SU-DHL-6 (cell line): ENCODE measurements around the gene OXNAD1.

Experiments used
- H2AFZ ChIP-seq: fragments of 200-600 bp; sonication (generic); 2 replicates; pipeline ENCODE4 v1.6.1; 2014; ENCODE audit warnings: low read depth, mild to moderate bottlenecking, moderate library complexity, mixed read lengths, antibody characterized with exemption, low read length; ENCODE audit not compliant: severe bottlenecking
- H3F3A ChIP-seq: fragments of 200-600 bp; shearing (Covaris generic); 2 replicates; pipeline ENCODE4 v1.6.0; 2016; ENCODE audit warnings: antibody characterized with exemption, mild to moderate bottlenecking; ENCODE audit not compliant: insufficient read depth
- H3K27ac ChIP-seq: fragments of 200-600 bp; sonication (generic); 2 replicates; pipeline ENCODE4 v1.5.1; 2016; ENCODE audit warnings: low read depth, mild to moderate bottlenecking, low read length, moderate library complexity, mixed read lengths
- H3K27me3 ChIP-seq: fragments of 200-600 bp; sonication (generic), shearing (Covaris generic); 2 replicates; pipeline ENCODE4 v1.6.0; 2014; ENCODE audit warnings: mild to moderate bottlenecking, low read length
- H3K36me3 ChIP-seq: fragments of 200-600 bp; sonication (generic); 2 replicates; pipeline ENCODE4 v1.6.1; 2014; ENCODE audit warnings: mild to moderate bottlenecking, low read length, mixed read lengths
- H3K4me2 ChIP-seq: fragments of 300-600, 200-600 bp; shearing (Covaris generic), sonication (generic); 2 replicates; pipeline ENCODE4 v1.6.0; 2014; ENCODE audit warnings: low read length, low read depth, mild to moderate bottlenecking; ENCODE audit not compliant: poor library complexity, severe bottlenecking
- H3K4me3 ChIP-seq: fragments of 200-600 bp; sonication (generic); 2 replicates; pipeline ENCODE4 v1.5.1; 2014; ENCODE audit warnings: antibody characterized with exemption, low read length, mild to moderate bottlenecking, mixed read lengths; ENCODE audit not compliant: insufficient read depth, poor library complexity, severe bottlenecking
- H3K79me2 ChIP-seq: fragments of 200-600 bp; sonication (generic); 2 replicates; pipeline ENCODE4 v1.6.1; 2014; ENCODE audit warnings: mild to moderate bottlenecking, low read length, moderate library complexity; ENCODE audit not compliant: insufficient read depth
- H3K9ac ChIP-seq: fragments of 200-600 bp; sonication (generic); 2 replicates; pipeline ENCODE4 v1.7.0; 2014; ENCODE audit warnings: mild to moderate bottlenecking, low read length
- H3K9me2 ChIP-seq: fragments of 200-600 bp; sonication (generic); replicated peaks from 2 replicates; pipeline ENCODE4 v1.6.1; 2014; ENCODE audit warnings: low read length; ENCODE audit not compliant: insufficient read depth
- H3K9me3 ChIP-seq: fragments of 200-600 bp; sonication (generic); 2 replicates; pipeline ENCODE4 v1.6.1; 2014; ENCODE audit warnings: low read length, mixed read lengths; ENCODE audit not compliant: insufficient read depth
- H4K20me1 ChIP-seq: fragments of 200-600 bp; sonication (generic); 2 replicates; pipeline ENCODE4 v1.6.1; 2014; ENCODE audit warnings: low read depth, mild to moderate bottlenecking, antibody characterized with exemption, low read length, moderate library complexity, mixed read lengths
- EZH2phosphoT487 ChIP-seq: fragments of 200-600 bp; sonication (generic), shearing (Covaris generic); conservative IDR thresholded peaks from 2 replicates; pipeline ENCODE4 v1.6.1; 2018; ENCODE audit warnings: mild to moderate bottlenecking, antibody characterized with exemption, low read length, moderate library complexity, mixed read lengths
- TF ChIP-seq, protein P1 (sequence below): fragments of 200-600 bp; sonication (generic); IDR thresholded peaks from one replicate; pipeline ENCODE4 v1.5.1; 2017; ENCODE audit warnings: antibody characterized with exemption, mild to moderate bottlenecking, low read length, moderate library complexity; ENCODE audit not compliant: insufficient read depth, poor library complexity, severe bottlenecking

OXNAD1 gene

DNA sequence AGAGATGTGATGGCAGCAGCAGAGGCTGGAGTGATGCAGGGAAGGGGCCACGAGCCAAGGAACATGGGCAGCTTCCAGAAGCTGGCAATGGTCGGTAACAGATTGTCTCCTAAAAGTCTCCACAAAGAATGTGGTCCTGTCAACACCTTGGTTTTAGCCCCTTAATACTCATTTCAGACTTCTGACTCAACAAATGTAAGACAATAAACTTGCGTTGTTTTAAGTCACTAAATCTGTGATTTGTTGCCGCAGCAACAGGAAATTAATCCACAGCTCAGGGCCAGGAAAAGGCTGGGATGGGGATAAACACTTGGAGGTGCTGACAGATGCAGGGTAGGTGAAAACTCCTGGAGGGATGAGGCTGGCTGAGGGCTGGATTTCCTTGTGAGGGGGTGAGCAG, 69.9 kb downstream of the OXNAD1 start:
- H3K36me3 ChIP-seq: peaks cover 46% of the 10 kb centered on the region
- no peaks in the 10 kb centered on the region for H3K9me2 ChIP-seq
- H3K27ac ChIP-seq: no peak overlapping the region
- H3K9ac ChIP-seq: no peak overlapping the region
- H3K9me3 ChIP-seq: no peaks in the 10 kb centered on the region
- no peak overlapping the region for H3K4me2 ChIP-seq
- H3K27me3 ChIP-seq: no peaks in the 10 kb centered on the region
- no peaks in the 10 kb centered on the region; the same call in 1 of the 2 replicates for H4K20me1 ChIP-seq
- TF ChIP-seq, protein P1, sequence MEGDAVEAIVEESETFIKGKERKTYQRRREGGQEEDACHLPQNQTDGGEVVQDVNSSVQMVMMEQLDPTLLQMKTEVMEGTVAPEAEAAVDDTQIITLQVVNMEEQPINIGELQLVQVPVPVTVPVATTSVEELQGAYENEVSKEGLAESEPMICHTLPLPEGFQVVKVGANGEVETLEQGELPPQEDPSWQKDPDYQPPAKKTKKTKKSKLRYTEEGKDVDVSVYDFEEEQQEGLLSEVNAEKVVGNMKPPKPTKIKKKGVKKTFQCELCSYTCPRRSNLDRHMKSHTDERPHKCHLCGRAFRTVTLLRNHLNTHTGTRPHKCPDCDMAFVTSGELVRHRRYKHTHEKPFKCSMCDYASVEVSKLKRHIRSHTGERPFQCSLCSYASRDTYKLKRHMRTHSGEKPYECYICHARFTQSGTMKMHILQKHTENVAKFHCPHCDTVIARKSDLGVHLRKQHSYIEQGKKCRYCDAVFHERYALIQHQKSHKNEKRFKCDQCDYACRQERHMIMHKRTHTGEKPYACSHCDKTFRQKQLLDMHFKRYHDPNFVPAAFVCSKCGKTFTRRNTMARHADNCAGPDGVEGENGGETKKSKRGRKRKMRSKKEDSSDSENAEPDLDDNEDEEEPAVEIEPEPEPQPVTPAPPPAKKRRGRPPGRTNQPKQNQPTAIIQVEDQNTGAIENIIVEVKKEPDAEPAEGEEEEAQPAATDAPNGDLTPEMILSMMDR: no peak
- no peak for TF ChIP-seq EZH2phosphoT487
- no peak overlapping the region for H3K4me3 ChIP-seq
- no peaks in the 10 kb centered on the region for H3F3A ChIP-seq
- H2AFZ ChIP-seq: no peak overlapping the region
- peaks cover 72% of the 10 kb centered on the region for H3K79me2 ChIP-seq

DNA sequence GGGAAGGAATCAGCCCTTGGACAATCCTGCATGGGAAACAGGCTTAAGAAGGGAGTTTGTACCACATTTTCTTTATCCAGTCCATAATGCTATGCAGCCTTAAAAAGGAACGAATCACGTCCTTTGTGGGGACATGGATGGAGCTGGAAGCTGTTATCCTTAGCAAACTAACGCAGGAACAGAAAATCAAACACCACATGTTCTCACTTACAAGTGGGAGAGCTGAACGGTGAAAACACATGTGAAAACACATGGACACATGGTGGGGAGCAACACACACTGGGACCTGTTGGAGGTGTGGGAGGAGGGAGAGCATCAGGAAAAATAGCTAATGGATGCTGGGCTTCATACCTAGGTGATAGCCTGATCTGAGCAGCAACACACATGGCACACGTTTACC, 70.3 kb downstream of the OXNAD1 start:
- H3K4me3 ChIP-seq: no peak overlapping the region
- H3F3A ChIP-seq: no peaks in the 10 kb centered on the region
- no peaks in the 10 kb centered on the region for H3K9me2 ChIP-seq
- peaks cover 46% of the 10 kb centered on the region for H3K36me3 ChIP-seq
- H3K79me2 ChIP-seq: peaks cover 75% of the 10 kb centered on the region
- no peaks in the 10 kb centered on the region; the same call in 1 of the 2 replicates for H4K20me1 ChIP-seq
- H3K4me2 ChIP-seq: no peak overlapping the region
- H2AFZ ChIP-seq: no peak overlapping the region
- H3K27ac ChIP-seq: no peak overlapping the region
- TF ChIP-seq EZH2phosphoT487: no peak
- TF ChIP-seq, protein P1: no peak
- no peaks in the 10 kb centered on the region for H3K9me3 ChIP-seq
- no peak overlapping the region for H3K9ac ChIP-seq
- H3K27me3 ChIP-seq: no peaks in the 10 kb centered on the region

DNA sequence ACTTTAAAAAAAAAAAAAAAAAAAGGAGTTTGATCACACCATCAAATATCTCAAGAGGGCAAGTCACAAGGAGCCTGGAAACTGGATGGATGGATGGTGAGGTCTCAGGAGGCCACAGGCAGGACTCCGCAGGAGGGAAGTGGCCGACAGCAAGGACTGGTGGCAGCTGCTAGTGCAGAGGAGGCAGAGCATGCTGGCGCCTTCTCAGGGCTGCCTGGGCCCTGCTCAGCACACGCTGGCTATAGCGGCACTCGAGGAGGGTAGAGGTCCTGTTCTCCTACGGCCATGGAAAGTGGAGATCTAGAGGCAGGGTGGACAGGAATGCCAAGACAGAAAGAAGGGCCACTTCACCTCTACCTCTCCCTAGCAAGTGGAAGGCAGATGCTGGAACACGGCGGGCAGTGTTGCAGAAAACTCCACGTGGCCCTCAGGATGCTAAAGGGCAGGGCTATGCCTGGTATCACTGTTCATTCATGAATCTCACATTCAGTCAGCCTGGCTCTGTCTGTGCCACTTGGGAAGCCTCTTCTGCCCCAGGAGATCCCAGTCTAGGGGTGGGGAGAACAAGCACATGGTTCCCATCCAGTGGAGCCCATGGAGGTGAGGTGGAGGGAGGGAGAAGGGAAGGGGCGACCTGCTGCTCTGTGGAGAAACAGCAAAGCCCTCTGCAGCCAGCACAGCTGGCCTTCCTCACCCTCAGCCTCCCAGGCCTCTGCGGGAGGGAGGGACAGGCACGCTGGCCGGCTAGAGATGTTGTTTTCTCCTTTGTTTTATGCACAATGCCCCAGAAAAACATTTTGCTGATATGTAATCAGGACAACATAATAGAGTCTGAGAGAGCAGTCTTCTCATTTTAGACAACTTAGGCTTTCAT, 71.0 kb downstream of the OXNAD1 start:
- H3K36me3 ChIP-seq: peaks cover 40% of the 10 kb centered on the region
- no peaks in the 10 kb centered on the region for H3F3A ChIP-seq
- H3K9me2 ChIP-seq: no peaks in the 10 kb centered on the region
- no peaks in the 10 kb centered on the region; the same call in 1 of the 2 replicates for H4K20me1 ChIP-seq
- H2AFZ ChIP-seq: no peak overlapping the region
- no peak overlapping the region for H3K9ac ChIP-seq
- H3K4me2 ChIP-seq: no peak overlapping the region
- H3K79me2 ChIP-seq: peaks cover 71% of the 10 kb centered on the region
- H3K27ac ChIP-seq: no peak overlapping the region
- no peak for TF ChIP-seq EZH2phosphoT487
- TF ChIP-seq, protein P1: no peak
- H3K4me3 ChIP-seq: no peak overlapping the region
- H3K9me3 ChIP-seq: no peaks in the 10 kb centered on the region
- no peaks in the 10 kb centered on the region for H3K27me3 ChIP-seq
